ENCODE measurements around the gene TXNDC9. TPM values are rescaled to one million over a fixed set of nuclear protein-coding genes. Genes with fewer than 3 reads are reported as not detected.

Gene TXNDC9
- total RNA-seq, 1 experiment from 2014 or later: 31.0 TPM

DNA sequence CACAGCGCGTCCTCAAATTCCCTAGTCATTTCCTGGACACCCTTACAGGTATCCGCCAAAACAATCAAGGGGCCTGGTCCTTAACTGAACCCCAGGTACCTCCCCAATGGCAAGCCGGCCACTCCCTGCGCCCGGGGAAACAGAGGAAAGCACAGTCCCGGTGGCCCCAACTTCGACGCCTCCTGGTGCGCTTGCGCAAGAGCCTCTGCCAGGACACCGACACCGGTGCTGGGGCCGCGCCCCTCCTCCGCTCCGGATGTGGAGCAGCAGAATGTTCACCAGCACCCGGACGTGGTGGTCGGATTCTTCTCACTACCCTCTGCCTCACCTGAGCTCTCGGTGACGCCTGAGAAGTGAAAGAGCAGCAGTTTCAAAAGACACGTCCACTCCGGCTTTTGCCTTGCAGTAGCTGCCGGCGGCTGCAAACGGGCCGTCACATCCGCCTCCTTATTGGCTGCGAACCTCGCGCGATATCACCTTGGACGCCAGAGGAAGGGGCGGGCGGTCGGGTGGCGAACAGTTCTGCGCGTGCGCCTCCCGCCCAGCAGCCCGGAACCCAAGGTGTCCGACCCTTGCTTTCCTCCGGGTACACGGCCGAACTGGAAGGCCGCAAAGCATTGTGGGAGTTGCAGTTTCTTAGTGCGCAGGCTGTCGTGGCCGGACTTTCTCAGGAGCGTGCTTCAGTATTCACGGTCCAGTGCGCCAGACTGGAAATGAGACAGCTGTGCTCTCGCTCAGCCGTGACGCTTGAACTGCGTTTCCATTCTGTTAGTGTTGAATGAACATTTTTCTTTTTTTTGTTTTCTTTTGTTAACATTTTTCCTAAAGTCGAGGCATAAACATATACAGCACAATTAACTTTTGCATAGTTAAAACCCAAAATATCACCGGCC is at the start of gene TXNDC9 (continued):
- TF ChIP-seq, protein P1, sequence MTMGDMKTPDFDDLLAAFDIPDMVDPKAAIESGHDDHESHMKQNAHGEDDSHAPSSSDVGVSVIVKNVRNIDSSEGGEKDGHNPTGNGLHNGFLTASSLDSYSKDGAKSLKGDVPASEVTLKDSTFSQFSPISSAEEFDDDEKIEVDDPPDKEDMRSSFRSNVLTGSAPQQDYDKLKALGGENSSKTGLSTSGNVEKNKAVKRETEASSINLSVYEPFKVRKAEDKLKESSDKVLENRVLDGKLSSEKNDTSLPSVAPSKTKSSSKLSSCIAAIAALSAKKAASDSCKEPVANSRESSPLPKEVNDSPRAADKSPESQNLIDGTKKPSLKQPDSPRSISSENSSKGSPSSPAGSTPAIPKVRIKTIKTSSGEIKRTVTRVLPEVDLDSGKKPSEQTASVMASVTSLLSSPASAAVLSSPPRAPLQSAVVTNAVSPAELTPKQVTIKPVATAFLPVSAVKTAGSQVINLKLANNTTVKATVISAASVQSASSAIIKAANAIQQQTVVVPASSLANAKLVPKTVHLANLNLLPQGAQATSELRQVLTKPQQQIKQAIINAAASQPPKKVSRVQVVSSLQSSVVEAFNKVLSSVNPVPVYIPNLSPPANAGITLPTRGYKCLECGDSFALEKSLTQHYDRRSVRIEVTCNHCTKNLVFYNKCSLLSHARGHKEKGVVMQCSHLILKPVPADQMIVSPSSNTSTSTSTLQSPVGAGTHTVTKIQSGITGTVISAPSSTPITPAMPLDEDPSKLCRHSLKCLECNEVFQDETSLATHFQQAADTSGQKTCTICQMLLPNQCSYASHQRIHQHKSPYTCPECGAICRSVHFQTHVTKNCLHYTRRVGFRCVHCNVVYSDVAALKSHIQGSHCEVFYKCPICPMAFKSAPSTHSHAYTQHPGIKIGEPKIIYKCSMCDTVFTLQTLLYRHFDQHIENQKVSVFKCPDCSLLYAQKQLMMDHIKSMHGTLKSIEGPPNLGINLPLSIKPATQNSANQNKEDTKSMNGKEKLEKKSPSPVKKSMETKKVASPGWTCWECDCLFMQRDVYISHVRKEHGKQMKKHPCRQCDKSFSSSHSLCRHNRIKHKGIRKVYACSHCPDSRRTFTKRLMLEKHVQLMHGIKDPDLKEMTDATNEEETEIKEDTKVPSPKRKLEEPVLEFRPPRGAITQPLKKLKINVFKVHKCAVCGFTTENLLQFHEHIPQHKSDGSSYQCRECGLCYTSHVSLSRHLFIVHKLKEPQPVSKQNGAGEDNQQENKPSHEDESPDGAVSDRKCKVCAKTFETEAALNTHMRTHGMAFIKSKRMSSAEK (CRISPR knock-in tag; IDR thresholded peaks at IDR 0.05; ENCODE audit: borderline replicate concordance): no peak
- TF ChIP-seq OVOL2 (CRISPR knock-in tag; IDR thresholded peaks at IDR 0.05; ENCODE audit: borderline replicate concordance) (no peak), ZNF671 (CRISPR knock-in tag; IDR thresholded peaks at IDR 0.05) (no peak), GRHL2 (CRISPR knock-in tag; IDR thresholded peaks at IDR 0.05; ENCODE audit: insufficient replicate concordance, severe bottlenecking) (no peak), TEAD1 (CRISPR knock-in tag; IDR thresholded peaks at IDR 0.05) (no peak), ATF1 (CRISPR knock-in tag; IDR thresholded peaks at IDR 0.05) (no peak), ZNF121 (CRISPR knock-in tag; IDR thresholded peaks at IDR 0.05) (no peak), SMAD3 (CRISPR knock-in tag; IDR thresholded peaks at IDR 0.05; ENCODE audit: borderline replicate concordance) (no peak), FOXJ3 (CRISPR knock-in tag; IDR thresholded peaks at IDR 0.05; ENCODE audit: borderline replicate concordance) (no peak), NFYB (CRISPR knock-in tag; conservative IDR thresholded peaks at IDR 0.05; ENCODE audit: low read depth) (no peak), SP1 (CRISPR knock-in tag; conservative IDR thresholded peaks at IDR 0.05) (peak; percentile 86; the same call in 1 of the 2 replicates), MXD4 (CRISPR knock-in tag; IDR thresholded peaks at IDR 0.05; ENCODE audit: borderline replicate concordance) (no peak), CREB1 (CRISPR knock-in tag; IDR thresholded peaks at IDR 0.05) (no peak), SOX15 (CRISPR knock-in tag; IDR thresholded peaks at IDR 0.05) (no peak), GTF2I (CRISPR knock-in tag; conservative IDR thresholded peaks at IDR 0.05) (no peak), KAT7 (CRISPR knock-in tag; IDR thresholded peaks at IDR 0.05; ENCODE audit: borderline replicate concordance) (0 out of 2 replicates have a peak, but pooled peaks have one; percentile 40), CREM (CRISPR knock-in tag; IDR thresholded peaks at IDR 0.05) (peak; percentile 72), FOXK1 (CRISPR knock-in tag; IDR thresholded peaks at IDR 0.05) (peak; percentile 79)
- TF ChIP-seq, protein P2, sequence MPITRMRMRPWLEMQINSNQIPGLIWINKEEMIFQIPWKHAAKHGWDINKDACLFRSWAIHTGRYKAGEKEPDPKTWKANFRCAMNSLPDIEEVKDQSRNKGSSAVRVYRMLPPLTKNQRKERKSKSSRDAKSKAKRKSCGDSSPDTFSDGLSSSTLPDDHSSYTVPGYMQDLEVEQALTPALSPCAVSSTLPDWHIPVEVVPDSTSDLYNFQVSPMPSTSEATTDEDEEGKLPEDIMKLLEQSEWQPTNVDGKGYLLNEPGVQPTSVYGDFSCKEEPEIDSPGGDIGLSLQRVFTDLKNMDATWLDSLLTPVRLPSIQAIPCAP (CRISPR knock-in tag; IDR thresholded peaks at IDR 0.05): no peak
- TF ChIP-seq, protein P3, sequence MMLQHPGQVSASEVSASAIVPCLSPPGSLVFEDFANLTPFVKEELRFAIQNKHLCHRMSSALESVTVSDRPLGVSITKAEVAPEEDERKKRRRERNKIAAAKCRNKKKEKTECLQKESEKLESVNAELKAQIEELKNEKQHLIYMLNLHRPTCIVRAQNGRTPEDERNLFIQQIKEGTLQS (CRISPR knock-in tag; conservative IDR thresholded peaks at IDR 0.05): no peak
- TF ChIP-seq, protein P4, sequence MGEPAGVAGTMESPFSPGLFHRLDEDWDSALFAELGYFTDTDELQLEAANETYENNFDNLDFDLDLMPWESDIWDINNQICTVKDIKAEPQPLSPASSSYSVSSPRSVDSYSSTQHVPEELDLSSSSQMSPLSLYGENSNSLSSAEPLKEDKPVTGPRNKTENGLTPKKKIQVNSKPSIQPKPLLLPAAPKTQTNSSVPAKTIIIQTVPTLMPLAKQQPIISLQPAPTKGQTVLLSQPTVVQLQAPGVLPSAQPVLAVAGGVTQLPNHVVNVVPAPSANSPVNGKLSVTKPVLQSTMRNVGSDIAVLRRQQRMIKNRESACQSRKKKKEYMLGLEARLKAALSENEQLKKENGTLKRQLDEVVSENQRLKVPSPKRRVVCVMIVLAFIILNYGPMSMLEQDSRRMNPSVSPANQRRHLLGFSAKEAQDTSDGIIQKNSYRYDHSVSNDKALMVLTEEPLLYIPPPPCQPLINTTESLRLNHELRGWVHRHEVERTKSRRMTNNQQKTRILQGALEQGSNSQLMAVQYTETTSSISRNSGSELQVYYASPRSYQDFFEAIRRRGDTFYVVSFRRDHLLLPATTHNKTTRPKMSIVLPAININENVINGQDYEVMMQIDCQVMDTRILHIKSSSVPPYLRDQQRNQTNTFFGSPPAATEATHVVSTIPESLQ (CRISPR knock-in tag; IDR thresholded peaks at IDR 0.05): no peak
- TF ChIP-seq, protein P5, sequence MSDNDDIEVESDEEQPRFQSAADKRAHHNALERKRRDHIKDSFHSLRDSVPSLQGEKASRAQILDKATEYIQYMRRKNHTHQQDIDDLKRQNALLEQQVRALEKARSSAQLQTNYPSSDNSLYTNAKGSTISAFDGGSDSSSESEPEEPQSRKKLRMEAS (CRISPR knock-in tag; IDR thresholded peaks at IDR 0.05): peak; percentile 60
- TF ChIP-seq, protein P6, sequence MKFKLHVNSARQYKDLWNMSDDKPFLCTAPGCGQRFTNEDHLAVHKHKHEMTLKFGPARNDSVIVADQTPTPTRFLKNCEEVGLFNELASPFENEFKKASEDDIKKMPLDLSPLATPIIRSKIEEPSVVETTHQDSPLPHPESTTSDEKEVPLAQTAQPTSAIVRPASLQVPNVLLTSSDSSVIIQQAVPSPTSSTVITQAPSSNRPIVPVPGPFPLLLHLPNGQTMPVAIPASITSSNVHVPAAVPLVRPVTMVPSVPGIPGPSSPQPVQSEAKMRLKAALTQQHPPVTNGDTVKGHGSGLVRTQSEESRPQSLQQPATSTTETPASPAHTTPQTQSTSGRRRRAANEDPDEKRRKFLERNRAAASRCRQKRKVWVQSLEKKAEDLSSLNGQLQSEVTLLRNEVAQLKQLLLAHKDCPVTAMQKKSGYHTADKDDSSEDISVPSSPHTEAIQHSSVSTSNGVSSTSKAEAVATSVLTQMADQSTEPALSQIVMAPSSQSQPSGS (CRISPR knock-in tag; IDR thresholded peaks at IDR 0.05; ENCODE audit: borderline replicate concordance, low read depth): no peak
- TF ChIP-seq, protein P7, sequence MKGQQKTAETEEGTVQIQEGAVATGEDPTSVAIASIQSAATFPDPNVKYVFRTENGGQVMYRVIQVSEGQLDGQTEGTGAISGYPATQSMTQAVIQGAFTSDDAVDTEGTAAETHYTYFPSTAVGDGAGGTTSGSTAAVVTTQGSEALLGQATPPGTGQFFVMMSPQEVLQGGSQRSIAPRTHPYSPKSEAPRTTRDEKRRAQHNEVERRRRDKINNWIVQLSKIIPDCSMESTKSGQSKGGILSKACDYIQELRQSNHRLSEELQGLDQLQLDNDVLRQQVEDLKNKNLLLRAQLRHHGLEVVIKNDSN (CRISPR knock-in tag; IDR thresholded peaks at IDR 0.05): no peak
- TF ChIP-seq, protein P8, sequence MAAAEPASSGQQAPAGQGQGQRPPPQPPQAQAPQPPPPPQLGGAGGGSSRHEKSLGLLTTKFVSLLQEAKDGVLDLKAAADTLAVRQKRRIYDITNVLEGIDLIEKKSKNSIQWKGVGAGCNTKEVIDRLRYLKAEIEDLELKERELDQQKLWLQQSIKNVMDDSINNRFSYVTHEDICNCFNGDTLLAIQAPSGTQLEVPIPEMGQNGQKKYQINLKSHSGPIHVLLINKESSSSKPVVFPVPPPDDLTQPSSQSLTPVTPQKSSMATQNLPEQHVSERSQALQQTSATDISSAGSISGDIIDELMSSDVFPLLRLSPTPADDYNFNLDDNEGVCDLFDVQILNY (CRISPR knock-in tag; IDR thresholded peaks at IDR 0.05): 0 out of 2 replicates have a peak, but pooled peaks have one; percentile 48
